Activated naive CD4-positive, alpha-beta T cell treated with anti-CD3 and anti-CD28 coated beads, Interleukin-2, amount 50 U/mL, for 72 hours (primary cell): Measurements from ENCODE around the gene SVIL. TPM values are rescaled to one million over a fixed set of nuclear protein-coding genes. Genes with fewer than 3 reads are reported as not detected.

ENCODE experiments used
- ATAC-seq, 2 donors: fragments of 150-1000 bp; cut with Tn5 transposase; 2 replicates each; pipeline ENCODE4 v1.10.0; 2021; ENCODE audit warnings: mild to moderate bottlenecking in 2 of 2, moderate library complexity in 2 of 2
- DNase-seq, 2 donors: peaks; one replicate each; pipeline ENCODE4 v3.0.0; 2021 to 2022; ENCODE audit warnings: low spot score in 2 of 2
- H3K27ac Mint-ChIP-seq, 2 donors: one replicate each; pipeline ENCODE4 v1.8.0; 2022; ENCODE audit warnings: mild to moderate bottlenecking in 2 of 2, mixed read lengths in 2 of 2
- H3K36me3 Mint-ChIP-seq, 2 donors: one replicate each; pipeline ENCODE4 v1.8.0; 2022; ENCODE audit warnings: mixed read lengths in 2 of 2
- H3K9me3 Mint-ChIP-seq, 2 donors: one replicate each; pipeline ENCODE4 v1.8.0; 2022; ENCODE audit warnings: mixed read lengths in 2 of 2
- total RNA-seq, 2 donors: library from RNA; stranded (reverse); gene quantifications; one replicate each; pipeline ENCODE4 v1.2.3, GENCODE V29; 2022

SVIL gene
- total RNA-seq, 2 donors from 2014 or later = 7.4 to 12.4 TPM

- Mint-ChIP-seq H3K9me3 (peaks cover 14 to 18% of the 10 kb centered on the region in 2 donors), H3K36me3 (peaks cover 28 to 49% of the 10 kb centered on the region in 2 donors), H3K27ac (no peak overlapping the region)
- ATAC-seq = no peak
- DNase-seq = no peak
Measured at GRCh38 chr10:29438271-29438670, 196.5 kb downstream of the SVIL start.

DNA sequence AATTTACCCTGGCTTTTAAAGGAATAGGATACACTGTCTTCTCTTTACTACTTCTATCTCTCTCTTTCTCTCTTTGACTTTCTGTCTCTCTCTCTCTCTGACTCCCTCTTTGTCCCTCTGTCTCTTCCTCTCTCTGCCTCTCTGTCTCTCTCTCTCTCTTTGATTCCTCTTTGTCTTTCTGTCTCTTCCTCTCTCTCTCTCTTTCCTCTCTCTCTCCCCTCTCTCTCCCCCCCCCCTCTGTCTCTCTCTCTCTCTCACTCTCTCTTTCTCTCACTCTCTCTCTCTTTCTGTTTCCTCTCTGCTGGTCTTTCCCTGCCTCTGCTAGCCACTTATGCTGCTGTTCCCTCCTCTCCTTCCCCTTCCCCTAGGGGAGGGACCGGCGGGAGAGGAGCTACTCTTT is 196.9 kb downstream of the SVIL start:
- peaks cover 28 to 49% of the 10 kb centered on the region in 2 donors for H3K36me3 Mint-ChIP-seq
- DNase-seq = no peak
- H3K9me3 Mint-ChIP-seq = peaks cover 14 to 18% of the 10 kb centered on the region in 2 donors
- no peak for ATAC-seq
- no peak overlapping the region for H3K27ac Mint-ChIP-seq

- peaks cover 14 to 18% of the 10 kb centered on the region in 2 donors for H3K9me3 Mint-ChIP-seq
- peaks cover 28 to 49% of the 10 kb centered on the region in 2 donors for H3K36me3 Mint-ChIP-seq
- no peak for ATAC-seq
- H3K27ac Mint-ChIP-seq = no peak overlapping the region
- no peak for DNase-seq
Measured at GRCh38 chr10:29435809-29436501, 198.8 kb downstream of the SVIL start.

- DNase-seq = no peak
- Mint-ChIP-seq H3K27ac (no peak overlapping the region), H3K9me3 (peaks cover 7 to 17% of the 10 kb centered on the region in 2 donors), H3K36me3 (peaks cover 22 to 35% of the 10 kb centered on the region in 2 donors)
- no peak for ATAC-seq
Measured at GRCh38 chr10:29434111-29434510, 200.7 kb downstream of the SVIL start.

- ATAC-seq = no peak
- H3K27ac Mint-ChIP-seq = no peak overlapping the region
- DNase-seq = no peak
- peaks cover 0 to 4% of the 10 kb centered on the region in 2 donors for H3K9me3 Mint-ChIP-seq
- H3K36me3 Mint-ChIP-seq = peaks cover 6 to 12% of the 10 kb centered on the region in 2 donors
Measured at GRCh38 chr10:29431711-29432110, 203.1 kb downstream of the SVIL start.

- peaks cover 0 to 10% of the 10 kb centered on the region in 2 donors for H3K36me3 Mint-ChIP-seq
- H3K9me3 Mint-ChIP-seq = no peaks in the 10 kb centered on the region
- DNase-seq (no peak), ATAC-seq (no peak)
- H3K27ac Mint-ChIP-seq = no peak overlapping the region
Measured at GRCh38 chr10:29430101-29430500, 204.7 kb downstream of the SVIL start.

DNA sequence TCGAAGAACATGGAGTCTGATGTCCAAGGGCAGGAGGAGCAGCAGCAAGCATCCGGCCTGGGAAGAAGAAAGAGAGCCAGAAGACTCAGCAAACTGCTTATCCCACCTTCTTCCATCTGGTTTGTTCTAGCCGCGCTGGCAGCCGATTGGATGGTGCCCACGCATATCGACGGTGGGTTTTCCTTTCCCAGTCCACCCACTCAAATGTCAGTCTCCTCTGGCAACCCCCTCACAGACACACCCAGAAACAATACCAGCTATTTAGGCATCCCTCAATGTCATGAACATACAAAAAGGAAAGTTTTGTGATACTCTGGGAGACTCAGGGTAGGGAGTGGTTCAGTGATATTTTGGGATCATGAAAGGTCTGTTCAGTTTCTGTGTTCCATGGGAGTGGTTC is 206.3 kb downstream of the SVIL start:
- H3K27ac Mint-ChIP-seq = no peak overlapping the region
- no peaks in the 10 kb centered on the region for H3K9me3 Mint-ChIP-seq
- ATAC-seq (no peak), DNase-seq (no peak)
- H3K36me3 Mint-ChIP-seq = no peaks in the 10 kb centered on the region

GRCh38 chr10:29427667-29428066 is 207.1 kb downstream of the SVIL start:
- no peaks in the 10 kb centered on the region for H3K9me3 Mint-ChIP-seq
- no peaks in the 10 kb centered on the region for H3K36me3 Mint-ChIP-seq
- no peak for DNase-seq
- H3K27ac Mint-ChIP-seq = no peak overlapping the region
- ATAC-seq = no peak

DNA sequence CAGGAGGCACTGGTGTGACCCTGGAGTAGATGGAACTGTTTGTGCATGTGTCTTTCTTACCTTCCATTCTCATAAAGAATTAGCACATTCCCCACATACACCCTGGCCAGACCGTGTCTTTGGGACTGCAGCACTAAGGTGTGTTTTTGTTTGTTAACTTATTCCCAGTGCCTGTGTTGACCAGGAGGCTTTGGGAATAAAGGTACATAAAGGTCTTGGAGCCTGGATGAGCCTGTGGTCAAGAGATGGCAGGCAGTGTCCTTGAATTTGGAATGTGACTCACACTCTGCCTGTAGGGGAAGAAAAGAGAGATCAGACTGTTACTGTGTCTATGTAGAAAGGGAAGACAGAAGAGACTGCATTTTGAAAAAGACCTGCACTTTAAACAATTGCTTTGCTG is 208.4 kb downstream of the SVIL start:
- Mint-ChIP-seq H3K9me3 (no peaks in the 10 kb centered on the region), H3K27ac (no peak overlapping the region), H3K36me3 (peaks cover 0 to 10% of the 10 kb centered on the region in 2 donors)
- DNase-seq (no peak), ATAC-seq (no peak)

DNA sequence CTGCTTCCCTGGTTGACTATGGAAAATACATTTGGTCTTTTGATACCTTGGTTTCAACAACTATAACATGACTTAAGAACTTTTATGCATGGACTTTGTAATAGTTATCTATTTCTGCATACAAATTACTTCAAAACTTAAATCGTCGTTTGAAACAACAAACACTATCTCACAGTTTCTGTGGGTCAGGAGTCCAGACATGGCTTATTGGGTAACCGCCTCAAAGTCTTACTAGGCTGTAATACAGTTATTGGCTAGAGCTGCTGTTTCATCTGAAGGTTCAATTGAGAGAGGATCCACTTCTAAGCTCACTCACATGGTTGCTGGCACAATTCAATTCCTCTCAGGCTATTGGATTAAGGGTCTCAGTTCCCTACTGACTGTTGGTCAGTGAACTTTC is 210.8 kb downstream of the SVIL start:
- Mint-ChIP-seq H3K36me3 (peaks cover 0 to 22% of the 10 kb centered on the region in 2 donors), H3K27ac (no peak overlapping the region), H3K9me3 (no peaks in the 10 kb centered on the region)
- ATAC-seq (no peak), DNase-seq (no peak)

GRCh38 chr10:29420744-29421143 is 214.0 kb downstream of the SVIL start:
- H3K27ac Mint-ChIP-seq = no peak overlapping the region
- DNase-seq = no peak
- no peak for ATAC-seq
- H3K36me3 Mint-ChIP-seq = peaks cover 0 to 22% of the 10 kb centered on the region in 2 donors
- no peaks in the 10 kb centered on the region for H3K9me3 Mint-ChIP-seq

- Mint-ChIP-seq H3K36me3 (peaks cover 0 to 20% of the 10 kb centered on the region in 2 donors), H3K27ac (no peak overlapping the region), H3K9me3 (no peaks in the 10 kb centered on the region)
- ATAC-seq = no peak
- no peak for DNase-seq
Measured at GRCh38 chr10:29417324-29417723, 217.4 kb downstream of the SVIL start.

DNA sequence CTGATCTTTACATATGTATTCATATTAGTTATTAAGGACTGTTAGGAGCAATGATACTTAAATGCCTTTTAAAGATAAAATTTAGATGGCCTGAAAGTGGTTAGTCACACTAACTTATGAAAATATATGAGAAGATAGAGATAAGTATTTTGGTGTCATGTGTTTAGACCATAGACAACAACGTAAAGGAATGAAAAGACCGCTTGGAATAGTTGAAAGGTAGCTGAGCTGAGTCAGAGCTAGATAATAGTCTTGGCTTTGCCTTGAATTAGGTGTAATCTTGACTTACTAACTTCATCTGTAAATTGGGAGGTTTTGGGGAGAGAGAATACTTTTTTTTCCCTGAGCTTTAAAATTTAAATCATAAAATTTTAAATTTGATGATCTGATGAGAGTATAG is 218.9 kb downstream of the SVIL start:
- Mint-ChIP-seq H3K27ac (no peak overlapping the region), H3K36me3 (peaks cover 0 to 8% of the 10 kb centered on the region in 2 donors), H3K9me3 (no peaks in the 10 kb centered on the region)
- ATAC-seq = no peak
- DNase-seq = no peak

DNA sequence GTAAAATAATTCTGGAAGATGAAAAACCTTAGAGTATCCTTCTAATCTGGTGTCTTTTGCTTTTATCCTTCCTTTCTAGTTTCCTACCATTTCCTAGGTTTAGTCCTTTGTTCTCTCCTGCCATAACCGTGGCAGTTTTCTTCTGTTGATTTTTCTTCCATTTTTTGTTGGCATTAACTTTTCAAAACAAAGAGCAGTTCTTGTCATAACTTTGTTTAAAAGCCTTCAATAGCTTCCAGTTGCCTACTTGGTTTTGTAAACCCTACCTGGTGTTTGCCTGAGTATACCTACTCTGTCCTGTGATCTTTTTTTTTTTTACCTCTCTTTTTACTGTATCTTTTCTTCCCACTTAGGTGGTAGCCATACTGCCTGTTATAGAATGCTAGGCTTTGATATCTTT is 220.3 kb downstream of the SVIL start:
- Mint-ChIP-seq H3K27ac (no peak overlapping the region), H3K9me3 (no peaks in the 10 kb centered on the region), H3K36me3 (peaks cover 5 to 6% of the 10 kb centered on the region in 2 donors)
- ATAC-seq = no peak
- DNase-seq = no peak

DNA sequence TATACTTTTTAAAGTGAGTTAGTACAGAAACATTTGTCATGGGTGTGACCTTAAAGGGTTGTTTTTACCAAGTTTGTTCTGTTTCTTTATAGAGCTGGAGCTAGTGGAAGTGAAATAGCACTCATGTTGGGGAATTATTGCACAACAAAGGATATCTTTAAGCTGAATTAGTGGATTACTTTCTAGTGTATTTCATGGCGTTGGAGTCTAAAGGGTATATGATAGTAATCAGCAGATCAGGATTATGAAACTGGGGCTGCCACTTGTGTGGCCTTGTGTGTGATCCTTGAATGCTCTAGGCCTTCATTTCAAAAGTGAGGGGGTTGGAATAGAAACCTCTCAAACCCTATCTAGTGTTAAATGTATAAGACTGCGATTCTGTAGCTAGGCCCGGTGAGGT is 222.3 kb downstream of the SVIL start:
- Mint-ChIP-seq H3K9me3 (peaks cover 0 to 5% of the 10 kb centered on the region in 2 donors), H3K27ac (no peak overlapping the region), H3K36me3 (peaks cover 10% of the 10 kb centered on the region in 2 donors)
- ATAC-seq (peak in 1 of 2 donors; percentile 60), DNase-seq (no peak)

DNA sequence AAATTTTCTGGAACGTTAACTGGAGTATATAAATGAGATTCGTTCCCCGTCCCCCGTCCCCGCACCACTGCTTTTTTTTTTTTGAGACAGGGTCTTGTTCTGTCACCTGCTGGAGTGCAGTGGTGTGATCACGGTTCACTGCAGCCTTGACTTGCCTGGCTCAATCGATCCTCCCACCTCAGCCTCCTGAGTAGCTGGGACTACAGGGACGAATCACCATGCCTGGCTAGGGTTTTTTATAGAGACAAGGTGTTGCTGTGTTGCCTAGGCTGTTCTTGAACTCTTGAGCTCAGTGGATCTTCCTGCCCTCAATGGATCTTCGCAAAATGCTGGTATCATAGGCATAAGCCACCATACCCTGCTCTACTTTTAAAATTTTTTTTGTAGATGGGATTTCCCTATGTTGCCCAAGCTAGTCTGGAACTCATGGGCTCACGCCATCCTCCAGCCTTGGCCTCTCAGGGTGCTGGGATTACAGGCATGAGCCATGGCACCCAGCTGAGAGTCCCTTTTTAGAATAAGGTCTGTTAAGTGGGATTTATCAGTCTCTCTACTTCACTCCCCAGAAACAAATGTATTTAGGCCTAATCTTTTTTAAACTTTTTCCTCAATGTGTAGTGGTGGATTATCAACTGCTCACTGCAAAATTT is 223.0 kb downstream of the SVIL start:
- Mint-ChIP-seq H3K27ac (no peak overlapping the region), H3K36me3 (peaks cover 10% of the 10 kb centered on the region in 2 donors), H3K9me3 (peaks cover 0 to 5% of the 10 kb centered on the region in 2 donors)
- no peak for DNase-seq
- no peak for ATAC-seq

DNA sequence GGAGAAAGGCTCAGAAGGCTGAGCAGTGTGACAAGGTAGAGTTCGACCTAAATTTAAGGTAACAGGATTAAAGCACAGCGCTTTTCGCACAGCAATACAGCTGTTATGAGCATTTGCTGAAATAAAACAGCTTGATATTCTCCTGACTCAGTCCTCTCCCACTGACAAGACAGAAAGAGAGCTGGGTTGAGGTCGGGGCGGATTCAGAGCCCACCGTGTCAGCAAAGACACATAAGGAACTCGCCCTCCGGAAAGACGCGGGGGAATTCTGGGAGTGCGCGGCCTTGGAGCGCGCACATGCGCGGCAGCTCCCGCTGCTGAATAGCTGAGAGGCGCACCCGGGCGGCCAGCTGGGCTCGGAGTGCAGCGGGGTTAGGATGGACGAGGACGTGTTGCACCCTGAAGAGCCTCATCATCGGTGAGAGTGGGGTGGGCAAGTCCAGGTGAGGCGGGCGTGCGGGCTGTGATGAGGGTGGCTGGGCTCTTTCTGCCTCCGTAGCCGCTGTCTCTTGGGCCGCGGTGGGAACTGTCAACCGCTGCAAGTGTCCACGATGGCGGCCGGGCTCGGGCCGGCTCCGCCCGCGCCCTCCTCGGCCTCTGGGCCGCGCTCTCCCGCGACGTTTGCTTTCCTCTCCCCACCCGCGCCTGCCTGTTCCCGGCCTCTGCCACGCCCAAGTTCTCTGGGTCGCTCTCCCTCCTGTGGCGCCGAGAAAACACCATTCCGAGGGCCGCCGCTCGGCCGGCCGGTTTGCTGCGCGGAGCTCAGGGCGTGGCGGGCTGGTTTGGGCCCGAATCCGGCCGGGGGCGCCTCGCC is 225.3 kb downstream of the SVIL start:
- ATAC-seq (peak; percentile 63 to 79), DNase-seq (peak; percentile 35 to 66)
- Mint-ChIP-seq H3K27ac (peak overlapping the region; percentile 84 to 97), H3K9me3 (peaks cover 0 to 5% of the 10 kb centered on the region in 2 donors), H3K36me3 (peaks cover 10% of the 10 kb centered on the region in 2 donors)
